Measurements from ENCODE around the gene USP30.

- TF ChIP-seq CTCF (IDR thresholded peaks at IDR 0.05) (no peak), POLR2A (IDR thresholded peaks at IDR 0.05) (no peak)
These were observed 5.0 kb downstream of the USP30 start for GRCh38 chr12:109057376-109057775.
